D341Med (cell line): Measurements from ENCODE around the gene USP6.
"Not testable (repeated sequence)": the region's sequence is repeated elsewhere in the genome, so short reads cannot be mapped to it uniquely, and the experiment has no call there.

Source experiments
- DNase-seq: peaks from one replicate; pipeline ENCODE4 v3.0.0; 2012; ENCODE audit warnings: low spot score

USP6 gene

GRCh38 chr17:5115673-5116651 lies at the start of gene USP6:
TSS of gene USP6 (plus strand) at chr17:5116032. CDS start at chr17:5130368, 14,336 bp downstream.
- no peak for DNase-seq

- no peak for DNase-seq
Observed at GRCh38 chr17:5068236-5068635, 47.6 kb upstream of the USP6 start.

- no peak for DNase-seq
Observed at GRCh38 chr17:5069724-5070123, 46.1 kb upstream of the USP6 start.

GRCh38 chr17:5075472-5075871 lies 40.4 kb upstream of the USP6 start:
- not testable (repeated sequence) for DNase-seq

GRCh38 chr17:5077275-5077674 lies 38.6 kb upstream of the USP6 start:
- DNase-seq: not testable (repeated sequence)

- DNase-seq: no peak
Observed at GRCh38 chr17:5077781-5078105, 38.1 kb upstream of the USP6 start.

- DNase-seq: peak; percentile 91
Observed at GRCh38 chr17:5078106-5079028, 37.5 kb upstream of the USP6 start, which contains the start of gene ZFP3. TSS of gene ZFP3 (plus strand) at chr17:5078467. CDS start at chr17:5091505, 13,038 bp downstream.

GRCh38 chr17:5080591-5080990 lies 35.2 kb upstream of the USP6 start:
- no peak for DNase-seq

GRCh38 chr17:5092218-5093010 lies 23.4 kb upstream of the USP6 start:
- no peak for DNase-seq

- DNase-seq: no peak
Observed at GRCh38 chr17:5096731-5097100, 19.1 kb upstream of the USP6 start.

GRCh38 chr17:5097101-5097834 lies 18.6 kb upstream of the USP6 start:
- DNase-seq: peak; percentile 27

- DNase-seq: no peak
Observed at GRCh38 chr17:5099271-5099670, 16.6 kb upstream of the USP6 start.

- DNase-seq: no peak
Observed at GRCh38 chr17:5100832-5101231, 15.0 kb upstream of the USP6 start.

GRCh38 chr17:5110816-5111215 lies 5.0 kb upstream of the USP6 start:
- no peak for DNase-seq

GRCh38 chr17:5111402-5112204 lies 4.2 kb upstream of the USP6 start, which contains the start of gene ZNF232:
TSS of gene ZNF232 (minus strand) at chr17:5111878. CDS start at chr17:5111822, 56 bp downstream.
- peak; percentile 92 for DNase-seq

- no peak for DNase-seq
Observed at GRCh38 chr17:5118219-5118618, 2.4 kb downstream of the USP6 start.

GRCh38 chr17:5120036-5120435 lies 4.2 kb downstream of the USP6 start:
- DNase-seq: no peak

- not testable (repeated sequence) for DNase-seq
Observed at GRCh38 chr17:5120436-5121185, 4.8 kb downstream of the USP6 start.

GRCh38 chr17:5121186-5121841 lies 5.5 kb downstream of the USP6 start:
- no peak for DNase-seq
